Lower leg skin (tissue), 3 donors: ENCODE data around the gene PDZK1.

Experiments used
- POLR2A ChIP-seq, 2 donors: fragments of 450-650 bp; IDR thresholded peaks; one replicate each; pipeline ENCODE4 v1.6.1; 2016 to 2017; ENCODE audit warnings: antibody characterized with exemption in 2 of 2, mild to moderate bottlenecking in 1 of 2, moderate library complexity in 1 of 2
- TF ChIP-seq, protein P1 (sequence below), 3 donors: fragments of 450-650 bp; IDR thresholded peaks; one replicate each; pipeline ENCODE4 v1.5.1; 2016; ENCODE audit warnings: antibody characterized with exemption in 3 of 3, mild to moderate bottlenecking in 3 of 3, moderate library complexity in 2 of 3

DNA sequence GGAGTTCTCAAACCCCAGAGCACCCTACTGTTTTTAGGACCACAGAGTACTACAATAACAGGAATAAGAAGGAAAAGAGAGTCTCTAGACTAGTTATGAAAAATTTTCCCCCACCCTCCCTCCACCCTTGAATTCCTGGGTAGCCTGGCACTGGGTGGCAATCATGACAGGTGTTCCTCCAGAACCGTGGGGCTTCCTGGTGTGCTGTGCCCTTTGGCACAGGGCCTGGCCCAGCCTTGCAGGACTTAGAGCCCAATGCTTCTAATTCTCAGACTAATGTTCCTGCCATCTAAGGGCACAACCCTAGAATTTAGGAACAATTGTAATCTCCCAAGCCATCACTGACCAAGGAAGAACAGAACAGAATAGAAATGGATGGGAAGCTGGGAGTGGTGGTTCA lies 10.7 kb upstream of the PDZK1 start:
- TF ChIP-seq POLR2A (IDR thresholded peaks at IDR 0.05) = no peak
- TF ChIP-seq, protein P1, sequence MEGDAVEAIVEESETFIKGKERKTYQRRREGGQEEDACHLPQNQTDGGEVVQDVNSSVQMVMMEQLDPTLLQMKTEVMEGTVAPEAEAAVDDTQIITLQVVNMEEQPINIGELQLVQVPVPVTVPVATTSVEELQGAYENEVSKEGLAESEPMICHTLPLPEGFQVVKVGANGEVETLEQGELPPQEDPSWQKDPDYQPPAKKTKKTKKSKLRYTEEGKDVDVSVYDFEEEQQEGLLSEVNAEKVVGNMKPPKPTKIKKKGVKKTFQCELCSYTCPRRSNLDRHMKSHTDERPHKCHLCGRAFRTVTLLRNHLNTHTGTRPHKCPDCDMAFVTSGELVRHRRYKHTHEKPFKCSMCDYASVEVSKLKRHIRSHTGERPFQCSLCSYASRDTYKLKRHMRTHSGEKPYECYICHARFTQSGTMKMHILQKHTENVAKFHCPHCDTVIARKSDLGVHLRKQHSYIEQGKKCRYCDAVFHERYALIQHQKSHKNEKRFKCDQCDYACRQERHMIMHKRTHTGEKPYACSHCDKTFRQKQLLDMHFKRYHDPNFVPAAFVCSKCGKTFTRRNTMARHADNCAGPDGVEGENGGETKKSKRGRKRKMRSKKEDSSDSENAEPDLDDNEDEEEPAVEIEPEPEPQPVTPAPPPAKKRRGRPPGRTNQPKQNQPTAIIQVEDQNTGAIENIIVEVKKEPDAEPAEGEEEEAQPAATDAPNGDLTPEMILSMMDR (IDR thresholded peaks at IDR 0.05) = no peak
